ENCODE results near the gene STAG1.
"Not testable (repeated sequence)": the region's sequence is repeated elsewhere in the genome, so short reads cannot be mapped to it uniquely, and the experiment has no call there.

DNA sequence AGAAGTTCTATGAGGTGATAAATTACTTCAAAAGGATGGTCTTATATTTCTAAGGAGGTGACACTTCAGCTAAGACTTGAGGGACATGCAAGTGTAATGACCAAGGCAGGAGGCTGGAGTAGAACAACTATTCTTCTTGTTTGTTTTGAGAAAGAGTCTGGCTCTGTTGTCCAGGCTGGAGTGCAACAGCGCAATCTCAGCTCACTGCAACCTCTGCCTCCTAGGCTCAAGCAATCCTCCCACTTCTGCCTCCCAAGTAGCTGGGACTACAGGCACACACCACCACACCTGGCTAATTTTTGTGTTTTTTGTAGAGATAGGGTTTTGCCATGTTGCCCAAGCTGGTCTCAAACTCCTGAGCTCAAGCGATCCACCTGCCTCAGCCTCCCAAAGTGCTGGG is 108.8 kb downstream of the STAG1 start:
- TF ChIP-seq, protein P1, sequence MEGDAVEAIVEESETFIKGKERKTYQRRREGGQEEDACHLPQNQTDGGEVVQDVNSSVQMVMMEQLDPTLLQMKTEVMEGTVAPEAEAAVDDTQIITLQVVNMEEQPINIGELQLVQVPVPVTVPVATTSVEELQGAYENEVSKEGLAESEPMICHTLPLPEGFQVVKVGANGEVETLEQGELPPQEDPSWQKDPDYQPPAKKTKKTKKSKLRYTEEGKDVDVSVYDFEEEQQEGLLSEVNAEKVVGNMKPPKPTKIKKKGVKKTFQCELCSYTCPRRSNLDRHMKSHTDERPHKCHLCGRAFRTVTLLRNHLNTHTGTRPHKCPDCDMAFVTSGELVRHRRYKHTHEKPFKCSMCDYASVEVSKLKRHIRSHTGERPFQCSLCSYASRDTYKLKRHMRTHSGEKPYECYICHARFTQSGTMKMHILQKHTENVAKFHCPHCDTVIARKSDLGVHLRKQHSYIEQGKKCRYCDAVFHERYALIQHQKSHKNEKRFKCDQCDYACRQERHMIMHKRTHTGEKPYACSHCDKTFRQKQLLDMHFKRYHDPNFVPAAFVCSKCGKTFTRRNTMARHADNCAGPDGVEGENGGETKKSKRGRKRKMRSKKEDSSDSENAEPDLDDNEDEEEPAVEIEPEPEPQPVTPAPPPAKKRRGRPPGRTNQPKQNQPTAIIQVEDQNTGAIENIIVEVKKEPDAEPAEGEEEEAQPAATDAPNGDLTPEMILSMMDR (IDR thresholded peaks at IDR 0.05): not testable (repeated sequence)
- TF ChIP-seq POLR2A (IDR thresholded peaks at IDR 0.05; ENCODE audit: low read depth): not testable (repeated sequence)

Measured in esophagus muscularis mucosa (tissue), 3 donors.